SH-SY5Y (cell line): ENCODE data around the gene LSAMP.

Experiments
- GATA2 ChIP-seq: IDR thresholded peaks from 2 replicates; pipeline ENCODE4 v1.6.1; 2011; ENCODE audit warnings: mild to moderate bottlenecking, low read depth, low read length
- GATA3 ChIP-seq: IDR thresholded peaks from 2 replicates; pipeline ENCODE4 v1.6.1; 2011; ENCODE audit warnings: low read depth, mild to moderate bottlenecking, low read length, moderate library complexity

LSAMP gene

GRCh38 chr3:115808244-115808643 is 637.0 kb downstream of the LSAMP start:
- TF ChIP-seq GATA3: no peak
- no peak for TF ChIP-seq GATA2

DNA sequence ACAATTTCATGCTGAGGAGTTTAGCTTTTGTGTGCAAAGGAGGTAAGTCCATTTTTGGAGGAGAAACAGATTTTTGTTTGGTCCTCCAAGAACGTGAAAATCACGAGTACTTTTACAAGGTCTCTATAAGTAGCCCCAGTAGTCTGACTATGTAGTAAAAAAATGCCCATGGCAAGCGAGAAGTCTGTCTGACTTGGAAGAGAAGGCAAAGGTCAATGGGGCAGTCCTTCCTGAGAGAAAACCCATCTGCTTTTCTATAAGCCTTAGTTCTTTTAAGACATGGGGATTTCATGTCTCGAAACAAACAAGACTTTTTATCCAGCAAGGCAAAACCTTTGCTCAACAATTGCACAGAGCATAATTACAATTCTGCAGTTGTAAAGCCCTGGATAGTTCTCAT is 638.8 kb downstream of the LSAMP start:
- TF ChIP-seq GATA2 (no peak), GATA3 (no peak)

DNA sequence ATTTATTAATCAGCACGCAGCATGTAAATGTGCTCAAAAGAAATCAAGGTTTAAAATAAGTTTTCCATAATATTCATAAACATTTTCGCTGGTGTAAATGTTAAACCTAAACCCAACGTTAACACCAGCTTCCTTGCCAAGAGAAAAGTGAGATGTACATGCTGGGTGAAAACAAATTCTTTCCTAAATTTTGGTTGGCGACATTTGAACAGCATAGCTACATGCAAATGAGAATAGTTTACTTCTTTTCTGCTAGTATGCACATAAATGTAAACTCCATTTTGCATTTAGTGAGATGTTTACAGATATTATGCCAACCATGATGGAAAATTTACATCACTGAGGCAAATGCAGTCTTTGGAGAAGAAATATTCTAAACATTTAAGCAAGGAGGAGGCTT is 639.8 kb downstream of the LSAMP start:
- TF ChIP-seq GATA2 (no peak), GATA3 (no peak)

DNA sequence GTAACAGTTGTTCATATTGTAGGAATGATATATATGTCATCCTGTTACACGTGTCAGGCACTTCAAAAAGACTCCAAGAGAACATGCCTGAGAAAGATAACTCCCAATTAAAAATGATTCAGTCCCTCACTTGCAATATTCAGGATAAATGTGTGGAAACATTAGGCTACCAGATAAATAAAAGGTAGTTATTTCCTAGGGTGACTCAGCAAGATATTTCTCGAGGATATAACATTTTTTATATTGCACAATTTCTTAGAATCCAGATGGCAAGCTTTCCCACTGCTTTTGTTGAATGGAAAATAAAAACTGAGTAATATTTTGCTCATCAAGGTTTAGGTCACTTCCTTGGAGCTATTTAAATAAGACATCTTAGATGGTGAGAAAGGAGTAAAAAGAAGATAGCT is 640.6 kb downstream of the LSAMP start:
- TF ChIP-seq GATA3 (no peak), GATA2 (no peak)

GRCh38 chr3:115804200-115804599 is 641.1 kb downstream of the LSAMP start:
- TF ChIP-seq GATA2: no peak
- no peak for TF ChIP-seq GATA3

- TF ChIP-seq GATA3: no peak
- TF ChIP-seq GATA2: no peak
These were observed 641.6 kb downstream of the LSAMP start for GRCh38 chr3:115803661-115804060.

GRCh38 chr3:115800489-115801075 is 644.7 kb downstream of the LSAMP start:
- TF ChIP-seq GATA3 (no peak), GATA2 (no peak)

DNA sequence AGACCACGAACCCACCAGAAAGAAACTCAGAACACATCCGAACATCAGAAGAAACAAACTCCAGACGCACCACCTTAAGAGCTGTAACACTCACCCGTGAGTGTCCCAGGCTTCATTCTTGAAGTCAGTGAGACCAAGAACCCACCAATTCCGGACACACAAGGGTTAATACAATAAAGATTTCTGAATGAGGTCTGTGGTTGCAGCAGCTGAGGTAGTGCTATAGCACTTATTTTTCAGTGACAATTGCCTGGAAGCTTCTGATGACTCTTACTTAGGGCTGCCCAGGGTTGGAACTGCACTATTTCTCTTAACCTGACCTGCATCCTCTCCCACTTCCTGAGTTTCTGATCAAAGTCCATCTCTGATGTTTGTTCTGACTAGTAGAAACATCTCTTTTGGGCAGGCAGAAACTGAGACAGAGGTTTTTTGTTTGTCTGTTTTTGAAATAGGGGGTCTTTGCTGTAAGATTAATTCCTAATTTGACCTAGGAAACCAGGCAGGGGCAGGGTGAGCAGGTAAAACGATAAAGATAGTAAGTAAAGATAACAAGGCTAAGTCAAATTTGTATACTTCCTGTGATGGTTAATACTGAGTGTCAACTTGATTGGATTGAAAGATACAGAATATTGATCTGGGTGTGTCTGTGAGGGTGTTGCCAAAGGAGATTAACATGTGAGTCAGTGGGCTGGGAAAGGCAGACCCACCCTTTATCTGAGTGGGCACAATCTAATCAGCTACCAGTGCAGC is 652.9 kb downstream of the LSAMP start:
- TF ChIP-seq GATA2 (no peak), GATA3 (no peak)

GRCh38 chr3:115790759-115791158 is 654.5 kb downstream of the LSAMP start:
- TF ChIP-seq GATA3 (no peak), GATA2 (no peak)

- TF ChIP-seq GATA2: no peak
- TF ChIP-seq GATA3: no peak
These were observed 655.8 kb downstream of the LSAMP start for GRCh38 chr3:115789481-115789880.

- no peak for TF ChIP-seq GATA3
- TF ChIP-seq GATA2: no peak
These were observed 656.3 kb downstream of the LSAMP start for GRCh38 chr3:115788921-115789470.

DNA sequence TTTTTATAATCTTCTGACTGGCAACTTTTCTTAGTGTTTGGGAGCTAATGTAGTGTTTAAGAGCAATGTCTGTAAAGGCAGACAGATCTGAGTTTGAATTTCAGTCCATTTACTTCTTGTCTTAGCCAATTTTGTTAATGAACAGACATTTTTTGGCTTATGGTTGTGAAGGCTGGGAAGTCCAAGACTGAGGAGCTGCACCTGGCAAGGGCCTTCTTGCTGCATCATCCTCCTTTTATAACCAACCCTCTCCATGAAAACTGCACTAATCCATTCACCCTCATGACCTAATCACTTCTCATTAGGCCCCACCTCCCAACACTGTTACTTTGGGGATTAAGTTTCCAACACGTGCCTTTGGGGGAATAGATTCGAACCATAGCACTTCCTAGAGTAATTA is 657.5 kb downstream of the LSAMP start:
- TF ChIP-seq GATA2 (no peak), GATA3 (no peak)

DNA sequence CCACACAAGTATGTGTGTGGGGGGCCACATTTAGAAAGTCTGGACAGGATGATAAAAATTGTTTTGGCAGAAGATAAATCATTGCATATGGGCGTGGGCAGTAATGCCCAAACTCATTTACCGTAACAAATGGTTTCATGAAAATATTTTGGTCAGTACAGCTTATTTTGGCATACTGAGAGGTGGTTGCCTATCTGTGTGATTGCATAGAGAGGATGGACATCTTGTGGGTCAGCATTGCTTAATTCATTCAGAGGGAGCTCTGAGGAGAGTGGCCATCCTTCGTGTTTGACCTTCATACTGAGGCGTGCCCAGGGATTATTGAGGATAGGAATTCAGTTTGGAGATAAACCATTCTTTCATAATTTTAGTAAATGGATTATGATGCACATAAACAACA is 659.5 kb downstream of the LSAMP start:
- TF ChIP-seq GATA3: no peak
- no peak for TF ChIP-seq GATA2

DNA sequence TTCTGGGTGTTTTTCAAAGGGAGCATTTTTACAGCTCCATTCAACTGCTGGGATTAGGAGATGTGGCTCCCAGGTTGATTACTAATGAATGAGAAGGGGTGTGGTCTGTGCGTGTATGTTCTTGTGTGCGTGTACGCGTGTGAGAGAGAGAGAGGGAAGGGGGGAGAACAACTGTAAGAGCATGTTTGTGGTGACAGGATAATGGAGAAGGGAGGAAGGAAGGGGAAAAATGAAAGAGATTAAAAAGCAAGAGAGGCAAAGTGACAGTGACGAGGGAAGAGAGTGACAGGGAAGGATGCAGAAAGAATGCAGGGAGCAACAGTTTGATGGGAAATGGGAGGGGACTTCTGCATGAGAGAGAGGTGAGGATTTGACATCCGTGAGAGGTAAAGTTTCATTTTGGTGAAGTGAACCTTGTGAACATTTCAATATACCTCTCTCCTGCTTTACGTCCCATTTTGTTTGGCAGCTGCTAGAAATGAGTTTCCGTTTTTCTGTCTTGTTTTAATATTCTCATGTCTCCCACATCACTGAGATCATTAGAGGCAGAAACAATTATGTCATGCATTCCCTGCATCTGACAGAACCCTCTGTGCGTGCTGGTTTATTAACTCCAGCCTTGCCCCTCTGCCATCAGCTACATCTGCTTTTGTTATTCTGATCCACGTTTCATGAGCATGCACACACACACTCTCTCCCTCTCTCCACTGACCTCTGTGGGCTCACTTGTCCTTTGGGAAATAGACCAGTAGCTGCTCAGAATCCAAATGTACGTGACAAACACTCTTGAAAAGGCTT is 660.3 kb downstream of the LSAMP start:
- TF ChIP-seq GATA2: no peak
- no peak for TF ChIP-seq GATA3

- TF ChIP-seq GATA2 (no peak), GATA3 (no peak)
These were observed 661.1 kb downstream of the LSAMP start for GRCh38 chr3:115783938-115784738.

DNA sequence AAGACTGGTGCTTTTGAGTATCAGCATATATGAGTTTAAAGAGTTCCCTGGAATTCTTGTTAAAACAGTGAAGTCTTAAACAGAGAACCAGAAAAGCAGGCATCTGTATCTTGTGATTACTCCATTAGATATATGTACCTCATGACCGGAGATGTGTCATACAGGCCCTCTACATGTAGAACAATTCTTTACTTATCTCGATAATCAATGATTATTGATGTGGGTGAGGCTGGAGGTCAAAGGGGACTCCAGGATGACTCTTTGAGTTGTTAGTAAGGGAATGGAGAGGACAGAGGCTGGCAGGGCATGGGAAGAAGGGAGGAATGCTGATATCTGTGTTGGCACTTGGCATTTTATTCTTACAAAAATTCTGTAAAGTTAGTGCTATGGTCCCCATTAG is 666.3 kb downstream of the LSAMP start:
- no peak for TF ChIP-seq GATA2
- TF ChIP-seq GATA3: no peak
